GM10248 (cell line): ENCODE data around the gene TAS2R13.

Source experiments
- CTCF ChIA-PET: fragments of 300-600 bp; sonication (Branson Sonifier 250); formaldehyde crosslinking; extraction: SDS; loops from one replicate; lab custom pipeline; 2021; ENCODE audit warnings: antibody characterized with exemption; lab: Yijun Ruan, JAX
- POLR2A ChIA-PET: fragments of 350-650 bp; sonication (Branson Sonifier 250); formaldehyde crosslinking; extraction: SDS; loops from one replicate; lab custom pipeline; 2020; ENCODE audit warnings: antibody characterized with exemption; lab: Yijun Ruan, JAX
- DNase-seq: peaks from one replicate; pipeline ENCODE4 v3.0.0; 2012; ENCODE audit errors: extremely low spot score
- TF ChIP-seq, protein P1 (sequence below): IDR thresholded peaks from 2 replicates; pipeline ENCODE4 v1.5.1; 2012; ENCODE audit warnings: mild to moderate bottlenecking, low read depth; ENCODE audit errors: extremely low read depth, missing control alignments, control extremely low read depth

Gene TAS2R13, protein sequence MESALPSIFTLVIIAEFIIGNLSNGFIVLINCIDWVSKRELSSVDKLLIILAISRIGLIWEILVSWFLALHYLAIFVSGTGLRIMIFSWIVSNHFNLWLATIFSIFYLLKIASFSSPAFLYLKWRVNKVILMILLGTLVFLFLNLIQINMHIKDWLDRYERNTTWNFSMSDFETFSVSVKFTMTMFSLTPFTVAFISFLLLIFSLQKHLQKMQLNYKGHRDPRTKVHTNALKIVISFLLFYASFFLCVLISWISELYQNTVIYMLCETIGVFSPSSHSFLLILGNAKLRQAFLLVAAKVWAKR

DNA sequence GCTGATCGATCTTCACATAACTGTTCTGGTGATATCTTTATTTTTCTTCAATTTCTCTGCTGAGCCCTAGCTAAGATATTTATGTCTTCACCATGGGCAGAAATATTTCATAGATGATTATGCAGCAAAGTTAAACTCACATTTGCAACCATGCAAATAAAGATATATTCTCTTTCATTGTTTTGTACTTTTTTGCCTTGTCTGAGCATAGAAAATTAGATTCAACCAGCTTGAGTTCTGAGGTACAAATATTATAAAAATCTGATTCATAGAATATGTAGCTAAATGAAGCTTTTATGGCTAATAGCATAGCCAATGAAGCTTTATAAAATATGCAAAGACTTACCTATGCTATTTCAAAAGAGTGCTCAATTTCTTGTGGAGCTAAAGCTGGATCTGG lies at the start of gene TAS2R13:
Gene TAS2R13, minus strand, starts transcription at position 101 of the 400 bp plus-strand sequence. CDS start 264 bp downstream, outside the sequence.
- no peak for DNase-seq
- POLR2A ChIA-PET: no interaction called here
- TF ChIP-seq, protein P1, sequence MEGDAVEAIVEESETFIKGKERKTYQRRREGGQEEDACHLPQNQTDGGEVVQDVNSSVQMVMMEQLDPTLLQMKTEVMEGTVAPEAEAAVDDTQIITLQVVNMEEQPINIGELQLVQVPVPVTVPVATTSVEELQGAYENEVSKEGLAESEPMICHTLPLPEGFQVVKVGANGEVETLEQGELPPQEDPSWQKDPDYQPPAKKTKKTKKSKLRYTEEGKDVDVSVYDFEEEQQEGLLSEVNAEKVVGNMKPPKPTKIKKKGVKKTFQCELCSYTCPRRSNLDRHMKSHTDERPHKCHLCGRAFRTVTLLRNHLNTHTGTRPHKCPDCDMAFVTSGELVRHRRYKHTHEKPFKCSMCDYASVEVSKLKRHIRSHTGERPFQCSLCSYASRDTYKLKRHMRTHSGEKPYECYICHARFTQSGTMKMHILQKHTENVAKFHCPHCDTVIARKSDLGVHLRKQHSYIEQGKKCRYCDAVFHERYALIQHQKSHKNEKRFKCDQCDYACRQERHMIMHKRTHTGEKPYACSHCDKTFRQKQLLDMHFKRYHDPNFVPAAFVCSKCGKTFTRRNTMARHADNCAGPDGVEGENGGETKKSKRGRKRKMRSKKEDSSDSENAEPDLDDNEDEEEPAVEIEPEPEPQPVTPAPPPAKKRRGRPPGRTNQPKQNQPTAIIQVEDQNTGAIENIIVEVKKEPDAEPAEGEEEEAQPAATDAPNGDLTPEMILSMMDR: no peak
- CTCF ChIA-PET: interaction anchor here (1.1 kb wide), 1 partner anchor 13 kb away, joined by 3 read pairs; no protein-coding TSS in a partner anchor

DNA sequence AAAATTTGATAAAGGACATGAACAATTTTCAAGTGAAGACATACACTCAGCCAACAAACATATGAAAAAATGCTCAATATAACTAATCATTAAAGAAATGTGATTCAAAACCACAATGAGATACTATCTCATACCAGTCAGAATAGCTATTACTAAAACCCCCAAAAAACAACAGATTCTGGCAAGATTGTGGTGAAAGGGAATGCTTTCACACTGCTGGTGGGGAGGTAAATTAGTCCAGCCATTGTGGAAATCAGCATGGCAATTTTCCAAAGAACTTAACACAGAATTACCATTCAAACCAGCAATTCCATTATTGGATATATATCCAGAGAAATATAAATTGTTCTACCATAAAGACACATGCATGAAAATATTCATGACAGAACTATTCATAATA lies 48.4 kb upstream of the TAS2R13 start:
- TF ChIP-seq, protein P1: no peak
- CTCF ChIA-PET: interaction anchor here (1.6 kb wide), 1 partner anchor 15 kb away, joined by 3 read pairs; no protein-coding TSS in a partner anchor
- no peak for DNase-seq
- POLR2A ChIA-PET: no interaction called here

DNA sequence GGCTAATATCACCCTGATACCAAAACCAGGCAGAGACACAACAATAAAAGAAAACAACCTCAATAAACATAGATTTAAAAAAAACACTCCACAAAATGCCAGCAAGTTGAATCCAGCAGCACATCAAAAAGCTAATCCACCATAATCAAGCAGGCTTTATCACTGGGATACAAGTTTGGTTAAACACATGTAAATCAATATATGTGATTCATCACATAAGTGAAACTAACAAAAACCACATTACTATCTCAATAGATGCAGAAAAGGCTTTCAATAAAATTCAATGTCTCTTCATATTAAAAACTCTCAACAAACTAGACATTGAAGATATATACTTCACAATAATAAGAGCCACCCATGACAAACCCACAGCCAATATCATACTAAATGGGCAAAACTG lies 46.7 kb upstream of the TAS2R13 start:
- CTCF ChIA-PET: no interaction called here
- no peak for DNase-seq
- POLR2A ChIA-PET: no interaction called here
- TF ChIP-seq, protein P1: no peak

DNA sequence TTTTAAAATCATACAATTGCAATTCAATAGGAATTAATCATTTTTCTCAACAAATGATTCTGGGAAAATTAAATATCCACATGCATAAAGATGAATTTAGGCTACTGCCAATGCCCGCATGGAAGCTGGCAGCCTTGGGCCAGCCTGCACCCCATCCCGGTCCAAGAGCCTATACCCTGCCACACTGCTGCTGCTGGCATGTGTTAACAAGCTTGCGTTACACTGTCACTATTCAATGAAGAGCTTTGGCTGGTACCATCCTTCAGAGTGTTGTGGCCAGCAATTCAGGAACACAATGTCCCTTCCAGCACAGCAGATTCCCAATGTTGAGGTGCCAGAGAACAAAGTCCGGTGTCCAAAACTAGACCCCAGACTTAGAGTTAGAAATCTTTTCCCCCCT lies 43.3 kb upstream of the TAS2R13 start:
- TF ChIP-seq, protein P1: no peak
- CTCF ChIA-PET: interaction anchor here (0.8 to 1.8 kb wide), 2 partner anchors 10 to 16 kb away, joined by 3 to 5 read pairs; no protein-coding TSS in a partner anchor
- POLR2A ChIA-PET: no interaction called here
- no peak for DNase-seq

DNA sequence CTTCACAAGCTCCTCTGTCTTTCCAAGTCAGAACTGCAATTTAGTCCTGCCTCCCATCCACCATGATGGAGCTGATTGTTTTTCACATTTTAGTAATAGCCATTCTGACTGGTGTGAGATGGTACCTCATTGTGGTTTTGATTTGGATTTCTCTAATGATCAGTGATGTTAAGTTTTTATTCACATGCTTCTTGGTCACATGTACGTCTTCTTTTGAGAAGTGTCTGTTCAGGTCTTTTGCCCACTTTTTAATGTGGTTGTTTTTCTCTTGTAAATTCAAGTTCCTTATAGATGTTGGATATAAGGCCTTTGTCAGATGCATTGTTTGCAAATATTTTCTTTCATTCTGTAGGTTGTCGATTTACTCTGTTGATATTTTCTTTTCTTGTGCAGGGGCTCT lies 33.8 kb upstream of the TAS2R13 start:
- CTCF ChIA-PET: interaction anchor here (1.1 to 1.5 kb wide), 5 partner anchors 8 to 31 kb away, joined by 3 to 4 read pairs (median 3); no protein-coding TSS in a partner anchor
- TF ChIP-seq, protein P1: no peak
- DNase-seq: no peak
- POLR2A ChIA-PET: no interaction called here

DNA sequence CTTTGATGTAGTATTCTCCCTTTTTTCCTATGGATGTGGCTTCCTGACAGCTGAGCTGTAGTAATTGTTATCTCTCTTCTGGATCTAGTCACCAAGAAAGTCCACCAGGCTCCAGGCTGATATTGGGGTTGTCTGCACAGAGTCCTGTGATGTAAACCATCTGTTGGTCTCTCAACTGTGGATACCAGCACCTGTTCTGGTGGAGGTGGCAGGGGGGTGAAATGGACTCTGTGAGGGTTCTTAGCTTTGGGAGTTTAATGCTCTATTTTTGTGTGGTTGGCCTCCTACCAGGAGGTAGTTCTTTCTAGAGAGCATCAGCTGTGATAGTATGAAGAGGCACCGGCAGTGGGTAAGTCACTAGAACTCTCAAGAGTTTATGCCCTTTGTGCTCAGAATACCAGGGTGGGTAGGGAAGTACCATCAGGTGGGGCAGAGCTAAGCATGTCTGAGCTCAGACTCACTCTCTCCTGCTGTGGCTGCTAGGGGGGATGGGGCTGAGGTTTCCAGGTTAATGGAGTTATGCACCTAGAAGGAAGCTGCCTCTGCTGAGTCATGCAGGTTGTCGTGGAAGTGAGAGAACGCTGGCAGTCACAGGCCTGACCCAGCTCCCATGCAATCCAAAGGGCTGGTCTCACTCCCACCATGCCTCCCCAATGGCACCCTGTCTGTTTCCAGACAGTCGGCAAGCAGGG lies 32.7 kb upstream of the TAS2R13 start:
- ChIA-PET CTCF (interaction anchor here (1.1 to 1.4 kb wide), 5 partner anchors 8 to 15 kb away, joined by 3 to 5 read pairs (median 3); no protein-coding TSS in a partner anchor), POLR2A (no interaction called here)
- DNase-seq: no peak
- TF ChIP-seq, protein P1: no peak
